Prostate gland (tissue), 2 donors: ENCODE data around the gene KRTAP10-3. TPM values are rescaled to one million over a fixed set of nuclear protein-coding genes. Genes with fewer than 3 reads are reported as not detected.
"Not testable (repeated sequence)": the region's sequence is repeated elsewhere in the genome, so short reads cannot be mapped to it uniquely, and the experiment has no call there.

Experiments
- DNase-seq: peaks from one replicate; pipeline ENCODE4 v3.0.0-alpha.2; 2019; ENCODE audit warnings: low spot score
- H3K27ac ChIP-seq, 2 donors: fragments of 200-600 bp; sonication (generic); 2 replicates each; pipeline ENCODE4 v1.5.1; 2017 to 2019
- H3K27me3 ChIP-seq: fragments of 200-600 bp; sonication (generic); replicated peaks from 2 replicates; pipeline ENCODE4 v1.5.1; 2019; ENCODE audit not compliant: insufficient read depth
- H3K36me3 ChIP-seq, 2 donors: fragments of 200-600 bp; sonication (generic); 1 replicate in 1 of 2; 2 replicates in 1 of 2; pipeline versions ENCODE4 v1.5.1 to v1.8.1; 2017 to 2019
- H3K4me1 ChIP-seq: fragments of 200-600 bp; sonication (generic); replicated peaks from 2 replicates; pipeline ENCODE4 v1.5.1; 2019
- H3K4me3 ChIP-seq, 2 donors: fragments of 200-600 bp; sonication (generic); 2 replicates each; pipeline ENCODE4 v1.5.1; 2017 to 2019
- H3K9me3 ChIP-seq: fragments of 200-600 bp; sonication (generic); 2 replicates; pipeline ENCODE4 v1.5.1; 2017
- CTCF ChIP-seq, 4 experiments: fragments of 200-600 bp in 2 of 4; fragments of 450-650 bp in 2 of 4; sonication (generic) in 2 of 4; IDR thresholded peaks; 1 replicate in 3 of 4; 2 replicates in 1 of 4; pipeline ENCODE4 v1.5.1; 2016 to 2019; ENCODE audit warnings: antibody characterized with exemption in 4 of 4, mild to moderate bottlenecking in 2 of 4, moderate library complexity in 2 of 4
- POLR2A ChIP-seq: fragments of 450-650 bp; IDR thresholded peaks from one replicate; pipeline ENCODE4 v1.6.1; 2016; ENCODE audit warnings: antibody characterized with exemption, mild to moderate bottlenecking
- POLR2AphosphoS5 ChIP-seq: sonication (generic); formaldehyde crosslinking; IDR thresholded peaks from one replicate; pipeline ENCODE4 v1.6.1; 2017; ENCODE audit warnings: antibody characterized with exemption
- WGBS: methylation state at CpG from one replicate; pipeline ENCODE4 v1.1.5; 2018; 5-methylcytosine and 5-hydroxymethylcytosine counted together
- intact Hi-C: fragments of 100-400 bp; cut with DNase I; formaldehyde crosslinking; loops from one replicate; pipeline ENCODE4 v1.14.2; 2022
- total RNA-seq, 2 donors: library from RNA; depleted of rRNA; stranded (reverse); fragments of >200 nt; gene quantifications; one replicate each; pipeline ENCODE4 v1.1.0, GENCODE V29; 2016

KRTAP10-3 gene
- total RNA-seq, 2 donors from 2014 or later = not detected

DNA sequence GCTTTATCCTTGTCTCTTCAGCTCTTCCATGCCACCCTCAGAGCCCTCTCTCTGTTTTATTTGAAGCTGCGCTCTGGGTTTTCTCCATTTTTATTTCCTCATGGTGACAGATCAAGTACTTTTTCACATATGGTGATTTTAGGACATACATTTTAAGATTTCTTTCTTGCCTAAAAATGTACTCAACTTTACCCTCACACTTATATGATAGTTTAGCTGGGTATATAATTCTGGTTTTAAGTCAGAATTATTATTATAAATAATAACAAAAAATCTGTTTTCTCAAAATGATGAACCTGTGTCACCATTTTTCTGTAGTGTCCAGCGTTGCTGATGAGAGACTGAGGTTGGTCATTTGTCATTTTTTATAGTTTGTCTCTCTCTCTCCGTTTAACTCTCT, 22.6 kb upstream of the KRTAP10-3 start:
- Histone ChIP-seq H3K36me3 (no peaks in the 10 kb centered on the region), H3K4me3 (no peak overlapping the region), H3K9me3 (no peaks in the 10 kb centered on the region), H3K27me3 (no peaks in the 10 kb centered on the region), H3K4me1 (no peaks in the 10 kb centered on the region), H3K27ac (no peak overlapping the region)
- intact Hi-C loops = no loop called here
- TF ChIP-seq POLR2A (no peak), CTCF (IDR thresholded peaks at IDR 0.05) (no peak), POLR2AphosphoS5 (no peak)
- no peak for DNase-seq
- 92% methylated on average over 3 of the region's 3 CpGs for WGBS

DNA sequence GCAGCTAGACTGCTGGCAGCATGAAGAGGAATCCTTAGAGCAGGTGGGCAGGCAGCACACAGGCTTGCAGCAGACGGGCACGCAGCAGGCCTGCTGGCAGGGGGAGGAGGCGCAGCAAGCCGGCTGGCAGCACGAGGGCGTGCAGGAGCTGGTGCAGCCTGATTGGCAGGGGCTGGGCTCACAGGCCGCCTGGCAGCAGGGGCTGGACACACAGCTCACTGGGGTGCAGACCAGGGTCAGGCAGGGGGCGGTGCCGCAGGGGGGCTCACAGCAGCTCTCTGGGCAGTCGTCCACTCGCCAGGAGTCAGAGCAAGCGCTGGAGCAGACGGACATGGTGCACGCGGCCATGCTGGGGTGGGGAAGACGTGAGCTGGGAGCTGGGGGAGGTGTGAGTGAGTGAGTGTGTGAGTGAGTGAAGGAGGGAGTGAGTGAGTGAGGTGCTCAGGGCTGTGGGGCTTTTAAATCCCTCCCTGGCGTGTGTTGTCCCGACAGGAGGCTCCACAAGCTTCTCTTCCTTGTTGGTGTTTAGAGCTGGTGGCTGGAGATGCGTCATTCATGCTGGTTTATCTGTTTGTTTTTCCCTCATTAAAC, 21.7 kb upstream of the KRTAP10-3 start, which contains the start of gene KRTAP10-5:
TSS of gene KRTAP10-5 (minus strand) at position 374 of the 591 bp plus-strand sequence. CDS start at position 348, 26 bp downstream.
- H3K4me3 ChIP-seq, DNase-seq, H3K36me3 ChIP-seq, intact Hi-C loops, H3K27ac ChIP-seq, H3K4me1 ChIP-seq, H3K27me3 ChIP-seq, H3K9me3 ChIP-seq: not testable (repeated sequence)
- WGBS = 38% methylated on average over 12 of the region's 19 CpGs

GRCh38 chr21:44579833-44580144, 21.2 kb upstream of the KRTAP10-3 start:
- intact Hi-C loops = no loop called here

DNA sequence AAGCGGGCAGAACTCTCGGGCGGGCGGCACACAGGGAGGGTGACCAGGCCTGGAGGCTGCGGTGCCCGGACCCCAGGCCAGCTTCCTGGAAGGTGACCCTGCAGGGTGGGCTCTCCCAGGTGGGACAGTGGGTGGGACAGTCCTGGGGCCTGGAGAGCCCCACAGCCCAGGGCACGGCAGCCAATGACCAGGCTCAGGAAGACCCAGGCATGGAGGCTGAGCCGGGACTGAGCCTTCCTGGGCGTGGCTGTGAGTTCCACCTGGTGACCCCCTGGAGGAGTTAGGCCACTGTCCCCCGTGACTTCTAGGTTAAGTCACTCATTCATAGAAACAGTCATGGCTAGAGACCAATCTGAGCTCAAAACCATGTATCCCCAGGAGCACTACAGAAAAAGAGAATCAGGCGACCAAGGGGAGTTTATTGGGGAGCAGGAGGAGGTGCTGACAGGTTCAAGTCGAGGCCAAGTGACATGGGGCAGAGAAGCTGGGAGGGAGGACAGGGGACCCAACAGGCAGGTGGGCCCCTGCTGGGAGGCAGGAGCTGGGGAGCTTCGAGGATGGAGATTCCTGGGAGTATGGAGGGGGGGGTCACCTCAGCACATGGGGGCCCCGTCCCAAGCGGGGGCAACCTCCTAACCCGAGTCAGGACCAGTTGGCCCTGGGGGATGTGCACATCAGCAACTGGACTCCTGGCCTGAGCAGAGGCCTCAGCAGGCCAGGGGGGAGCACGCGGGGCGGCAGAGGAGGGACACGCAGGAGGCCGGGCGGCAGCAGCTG, 20.6 kb upstream of the KRTAP10-3 start:
- intact Hi-C loops = no loop called here

More at GRCh38 chr21:44579833-44580144, 21.2 kb upstream of the KRTAP10-3 start:
- 66% methylated on average over 7 of the region's 7 CpGs for WGBS
- no peak overlapping the region for H3K4me3 ChIP-seq
- no peak overlapping the region for H3K27ac ChIP-seq
- TF ChIP-seq POLR2AphosphoS5 (no peak), POLR2A (no peak), CTCF (IDR thresholded peaks at IDR 0.05) (no peak)
- H3K27me3 ChIP-seq = no peaks in the 10 kb centered on the region
- no peak for DNase-seq
- no peaks in the 10 kb centered on the region for H3K36me3 ChIP-seq
- no peaks in the 10 kb centered on the region for H3K4me1 ChIP-seq
- no peaks in the 10 kb centered on the region for H3K9me3 ChIP-seq

More for the DNA sequence above, 20.6 kb upstream of the KRTAP10-3 start:
- Histone ChIP-seq H3K9me3 (no peaks in the 10 kb centered on the region), H3K27ac (no peak overlapping the region), H3K27me3 (no peaks in the 10 kb centered on the region), H3K4me3 (no peak overlapping the region), H3K36me3 (no peaks in the 10 kb centered on the region), H3K4me1 (no peaks in the 10 kb centered on the region)
- DNase-seq = no peak
- TF ChIP-seq POLR2AphosphoS5 = no peak
- TF ChIP-seq CTCF (IDR thresholded peaks at IDR 0.05) = no peak
- no peak for TF ChIP-seq POLR2A
- 75% methylated on average over 20 of the region's 22 CpGs for WGBS
